HG03139 (cell line): ENCODE data around the gene MACROD2.

Experiments
- ATAC-seq: cut with Tn5 transposase; IDR thresholded peaks from one replicate; pipeline ENCODE4 v1.9.1; 2021; ENCODE audit not compliant: unreplicated experiment

Gene MACROD2

DNA sequence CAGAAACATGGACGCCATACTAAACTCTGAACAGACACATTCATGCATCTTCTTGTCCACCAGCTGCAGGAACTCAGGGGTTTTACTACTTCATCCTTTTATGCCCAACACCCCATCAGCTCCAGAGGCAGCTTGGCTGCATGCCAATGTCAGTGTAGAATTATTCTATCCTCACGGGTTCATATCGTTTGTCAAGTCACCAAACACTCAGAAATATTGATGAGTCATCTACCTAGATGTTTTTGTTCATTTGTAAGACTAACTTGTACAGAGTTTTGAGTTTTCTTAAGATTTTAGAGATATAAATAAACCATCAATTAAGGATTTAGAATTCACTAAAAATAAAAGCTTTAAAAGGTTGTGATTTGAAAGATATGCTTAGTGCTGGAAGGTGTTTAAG is 932.8 kb downstream of the MACROD2 start:
- no peak for ATAC-seq

GRCh38 chr20:14929388-14929787 is 934.1 kb downstream of the MACROD2 start:
- no peak for ATAC-seq

DNA sequence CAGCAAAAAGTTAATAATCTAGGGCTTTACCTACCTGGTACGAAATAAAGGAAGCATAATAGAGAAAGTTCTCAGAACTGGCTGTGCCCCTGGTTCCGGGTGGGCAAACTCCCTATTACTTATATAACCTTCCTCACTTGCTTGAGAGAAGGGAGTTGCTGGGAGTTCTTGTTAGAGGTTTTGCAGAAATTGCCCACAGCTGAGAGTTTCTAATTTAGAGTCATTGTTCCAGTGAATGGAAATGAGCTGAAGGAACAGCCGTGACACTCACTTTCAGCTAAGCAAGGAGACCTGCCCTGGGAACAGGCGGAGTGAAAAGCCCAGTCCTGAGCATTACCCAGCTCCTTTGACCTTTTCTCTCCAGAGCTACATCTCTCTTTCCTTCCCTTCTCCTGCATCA is 936.7 kb downstream of the MACROD2 start:
- no peak for ATAC-seq

DNA sequence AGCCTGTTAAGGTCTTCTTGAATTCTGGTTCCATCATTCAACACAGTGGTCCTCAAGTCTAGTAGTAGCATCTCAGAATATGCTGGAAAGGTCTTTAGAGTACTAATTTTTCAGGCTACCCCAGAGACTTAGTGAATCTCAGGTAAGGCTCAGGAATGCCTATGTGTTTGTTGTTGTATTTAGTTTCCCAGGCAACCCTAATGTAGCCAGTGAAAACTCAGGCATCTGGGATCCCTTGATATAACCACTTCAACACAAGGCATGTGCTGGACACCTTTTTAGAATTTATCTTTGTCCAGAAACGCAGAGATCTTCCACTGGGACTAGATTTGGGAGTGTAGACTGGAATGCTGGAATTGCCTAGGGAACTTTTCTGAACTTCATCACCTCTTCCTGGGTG is 940.0 kb downstream of the MACROD2 start:
- no peak for ATAC-seq

DNA sequence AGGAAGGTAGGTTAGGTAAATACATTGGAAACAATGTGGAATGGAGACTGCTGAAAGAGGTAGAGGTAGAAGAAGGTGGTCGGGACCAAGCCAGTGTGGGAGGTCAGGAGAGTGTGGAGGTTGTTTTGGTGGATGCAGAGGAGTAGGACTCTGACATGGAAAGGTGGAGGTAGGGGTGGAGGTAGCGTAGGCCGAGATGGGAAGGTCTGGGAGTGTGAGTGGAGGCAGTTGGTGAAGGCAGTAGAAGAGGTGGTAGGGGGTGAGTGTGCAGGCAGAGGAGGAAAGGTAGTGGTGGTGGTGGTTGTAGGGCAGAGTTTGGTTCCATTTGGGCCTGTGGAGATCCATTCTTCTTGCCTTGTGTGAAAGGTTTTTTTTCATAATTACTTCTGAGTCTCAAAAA is 941.7 kb downstream of the MACROD2 start:
- ATAC-seq = no peak

DNA sequence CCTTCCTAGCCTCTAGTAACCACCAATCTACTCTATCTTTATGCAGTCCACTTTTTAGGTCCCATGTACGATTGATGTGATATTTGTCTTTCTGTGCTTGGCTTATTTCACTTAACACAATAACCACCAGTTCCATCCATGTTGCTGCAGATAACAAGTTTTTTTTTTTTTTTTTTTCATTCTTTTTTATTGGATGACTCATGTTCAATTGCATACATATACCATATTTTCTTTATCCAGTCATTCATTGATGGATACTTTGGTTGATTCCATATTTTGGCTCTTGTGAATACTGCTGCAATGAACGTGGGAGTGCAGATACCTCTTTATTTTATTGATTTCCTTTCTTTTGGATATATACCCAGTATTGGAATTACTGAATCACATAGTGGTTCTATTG is 942.5 kb downstream of the MACROD2 start:
- no peak for ATAC-seq

DNA sequence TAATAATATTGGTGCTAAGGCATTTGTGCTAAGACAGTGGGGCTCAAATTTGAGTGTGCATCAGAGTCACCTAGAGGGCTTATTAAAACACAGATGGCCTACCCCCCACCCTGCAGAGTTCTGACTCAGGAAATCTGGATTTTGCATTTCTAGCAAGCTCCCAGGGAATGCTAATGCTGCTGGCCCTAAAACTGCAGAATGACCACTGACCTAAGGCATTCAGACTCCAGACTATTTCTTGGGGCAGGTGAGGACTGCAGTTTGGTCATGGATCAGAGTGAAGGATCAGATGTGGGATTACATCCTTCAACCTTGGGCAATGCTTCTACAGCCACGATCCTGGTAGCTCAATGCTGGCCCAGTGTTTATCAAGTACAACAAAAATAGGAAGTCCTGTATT is 952.2 kb downstream of the MACROD2 start:
- ATAC-seq = no peak

GRCh38 chr20:14947946-14948345 is 952.6 kb downstream of the MACROD2 start:
- ATAC-seq = no peak

DNA sequence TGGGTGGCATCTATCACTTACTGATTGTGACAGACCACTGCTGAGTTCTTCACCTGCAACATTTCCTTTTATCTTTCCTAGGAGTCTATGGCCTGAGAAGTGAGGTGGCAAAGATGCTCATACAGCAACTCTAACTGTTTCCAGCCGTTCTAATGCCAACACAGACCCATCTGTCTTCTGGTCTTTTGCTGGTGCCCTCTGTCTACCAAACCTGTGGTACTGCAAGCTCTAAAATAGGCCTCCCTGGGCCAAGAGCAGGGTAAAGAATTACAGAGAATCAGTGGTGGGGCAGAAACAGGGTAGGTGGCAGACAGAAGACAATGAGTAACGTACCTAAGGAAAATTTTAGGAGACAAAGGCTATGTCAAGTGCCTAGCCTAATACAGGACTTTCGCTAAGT is 953.1 kb downstream of the MACROD2 start:
- no peak for ATAC-seq

DNA sequence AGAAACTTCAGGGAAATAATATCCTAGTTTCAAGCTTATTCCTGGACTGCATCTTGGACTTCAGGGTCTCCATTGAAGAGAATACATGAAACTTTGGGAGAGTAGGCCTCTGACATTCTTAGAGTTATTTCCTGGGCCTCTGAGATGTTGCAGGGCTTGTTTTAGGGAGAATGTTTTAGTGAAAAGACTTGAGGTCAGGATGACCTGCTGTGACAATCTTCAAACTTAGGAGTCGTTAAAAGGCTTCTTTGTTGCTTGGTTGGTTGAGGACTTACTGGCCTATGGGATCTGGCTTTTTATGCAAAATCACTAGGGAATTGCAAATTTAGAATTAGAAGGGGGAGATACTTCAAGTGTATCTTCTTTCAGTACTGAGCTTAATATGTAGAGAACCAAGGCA is 955.3 kb downstream of the MACROD2 start:
- ATAC-seq = no peak

DNA sequence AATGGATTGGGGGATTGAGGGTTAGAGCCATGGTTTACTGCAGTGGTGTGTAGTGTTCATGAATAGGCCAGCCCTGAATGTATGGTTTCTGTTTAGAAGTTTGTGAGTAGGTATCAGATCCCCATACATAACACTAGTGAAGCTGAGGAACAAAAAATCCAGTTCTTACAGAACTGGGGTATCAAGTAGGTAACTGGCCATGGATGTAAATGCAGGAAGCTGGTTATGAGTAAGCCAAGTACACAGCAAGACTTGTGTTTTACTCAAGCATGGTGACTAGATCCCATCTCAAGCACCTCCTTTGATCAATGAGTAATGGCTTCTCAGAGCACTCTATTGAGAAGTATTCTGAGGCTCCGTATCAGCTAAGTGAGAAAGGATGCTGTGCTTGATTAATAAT is 955.8 kb downstream of the MACROD2 start:
- ATAC-seq = no peak

GRCh38 chr20:14951707-14952418 is 956.5 kb downstream of the MACROD2 start:
- no peak for ATAC-seq

DNA sequence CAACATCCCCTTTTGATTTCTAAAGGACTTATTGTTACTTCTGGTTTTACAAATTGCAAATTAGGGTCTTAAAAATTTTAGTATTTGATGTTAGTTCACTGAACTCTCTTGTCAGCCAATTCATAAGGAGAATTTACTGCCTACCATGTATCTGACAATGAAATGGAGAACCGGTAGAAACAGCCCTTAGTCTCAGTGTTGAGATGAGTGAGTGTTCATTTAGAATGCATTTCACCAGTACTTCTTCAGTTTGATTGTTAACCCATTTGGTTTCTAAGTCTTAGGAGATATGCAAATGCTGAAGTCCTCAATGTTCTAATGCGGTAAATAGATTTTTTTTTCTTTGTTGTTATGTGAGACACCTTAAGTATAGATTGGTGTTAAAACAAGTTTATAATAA is 958.4 kb downstream of the MACROD2 start:
- ATAC-seq = no peak

DNA sequence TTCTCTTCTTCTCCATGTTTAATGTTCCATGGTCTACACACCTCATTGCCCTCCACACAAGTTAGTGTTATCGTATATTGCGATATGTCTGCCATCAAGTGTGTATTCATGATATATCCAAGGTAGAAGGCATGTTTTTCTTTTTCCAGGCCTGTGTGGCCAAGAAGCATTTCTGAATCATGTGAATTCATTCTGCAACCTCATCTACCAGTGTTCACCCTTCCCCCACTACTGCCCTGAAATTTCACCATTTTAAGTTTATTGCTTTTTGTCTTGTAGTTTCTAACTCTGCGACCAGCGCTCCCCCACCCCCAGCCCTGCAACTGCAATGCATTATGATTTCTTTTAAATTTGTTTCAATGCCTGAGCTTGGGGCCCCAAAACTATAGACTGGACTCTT is 960.1 kb downstream of the MACROD2 start:
- ATAC-seq = no peak

DNA sequence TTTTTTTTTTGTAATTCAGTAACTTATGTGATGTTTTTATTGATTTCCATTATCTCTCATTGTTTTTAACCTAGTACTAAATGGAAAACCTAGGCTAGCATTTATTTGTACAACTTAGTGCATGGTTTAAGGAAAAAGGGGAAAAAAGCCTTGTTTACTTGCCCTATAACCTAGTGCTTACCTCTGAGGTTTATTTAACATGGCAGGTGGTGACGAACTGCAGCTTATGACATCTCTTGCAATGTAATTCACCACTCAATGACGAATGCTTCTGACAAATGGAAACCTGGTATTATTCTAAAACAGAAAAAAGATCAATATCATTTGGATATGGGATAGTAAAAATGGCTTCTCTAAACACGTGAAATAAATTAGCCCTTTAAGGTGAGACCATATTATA is 960.7 kb downstream of the MACROD2 start:
- ATAC-seq = no peak

DNA sequence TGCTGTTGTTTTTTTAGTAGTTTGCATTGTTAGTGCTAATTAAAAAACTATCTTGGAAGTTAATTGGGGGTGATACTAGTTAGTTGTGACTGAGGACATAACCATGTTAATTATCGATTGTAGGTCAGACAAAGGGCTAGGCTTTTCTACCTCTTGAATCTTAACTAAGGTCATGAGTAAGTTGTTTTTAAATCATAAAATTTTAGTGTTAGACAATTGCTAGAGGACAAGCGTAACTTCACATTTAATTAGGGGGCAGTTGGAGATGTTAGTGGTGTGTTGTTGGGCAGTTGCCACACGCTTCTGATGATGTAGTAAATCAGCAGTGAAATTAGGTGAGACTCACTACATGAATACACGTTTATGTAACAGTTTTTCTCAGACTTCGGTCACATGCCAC is 961.2 kb downstream of the MACROD2 start:
- no peak for ATAC-seq

GRCh38 chr20:14957402-14957801 is 962.1 kb downstream of the MACROD2 start:
- no peak for ATAC-seq

DNA sequence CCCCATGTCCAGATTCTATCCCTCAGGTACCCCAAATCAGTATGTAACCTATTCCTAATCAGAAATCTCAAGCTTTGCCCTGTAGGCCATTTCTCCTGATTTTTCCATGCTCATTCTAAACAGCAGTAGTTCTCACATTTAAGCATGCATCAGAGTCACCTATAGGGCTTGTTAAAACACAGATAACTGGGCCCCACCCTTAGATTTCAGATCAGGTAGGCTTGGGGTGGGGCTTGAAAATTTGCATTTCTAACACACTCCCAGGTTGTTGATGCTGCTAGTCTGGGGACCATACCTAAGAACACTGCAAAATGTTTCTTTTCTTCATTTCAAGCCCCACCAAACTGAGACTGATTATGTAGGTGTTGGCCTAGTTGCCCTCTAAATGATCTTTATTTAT is 963.3 kb downstream of the MACROD2 start:
- ATAC-seq = no peak

- no peak for ATAC-seq
Observed at GRCh38 chr20:14959506-14960475, 964.5 kb downstream of the MACROD2 start.

DNA sequence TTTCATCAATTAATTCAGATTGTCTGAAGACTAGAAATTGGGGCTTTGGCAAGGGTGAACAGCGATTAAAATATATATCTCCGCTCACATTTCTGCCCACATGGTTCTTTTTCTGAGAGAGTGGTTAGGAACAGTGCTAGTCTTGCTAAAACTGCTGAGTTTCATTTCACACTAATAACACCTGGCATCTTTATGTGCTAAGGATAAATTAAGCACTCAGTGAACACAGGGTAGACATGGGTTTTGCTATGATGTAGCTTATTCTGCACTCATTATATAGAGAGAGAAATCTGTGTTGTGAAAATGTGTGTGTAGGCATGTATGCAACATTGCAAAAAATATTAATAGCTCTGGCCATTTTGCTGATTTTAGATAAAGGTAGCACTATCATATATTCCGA is 965.5 kb downstream of the MACROD2 start:
- no peak for ATAC-seq

- ATAC-seq = no peak
Observed at GRCh38 chr20:14963262-14963663, 967.9 kb downstream of the MACROD2 start.

- ATAC-seq = no peak
Observed at GRCh38 chr20:14966203-14966602, 970.9 kb downstream of the MACROD2 start.
